SJCRH30 (cell line): ENCODE results near the gene CENPVL1. TPM values are rescaled to one million over a fixed set of nuclear protein-coding genes. Genes with fewer than 3 reads are reported as not detected.
A peak's percentile ranks its signal among the peaks of the same experiment; 100 is the strongest.
"Not testable (repeated sequence)": the region's sequence is repeated elsewhere in the genome, so short reads cannot be mapped to it uniquely, and the experiment has no call there.

ENCODE experiments used
- DNase-seq, 2 experiments: peaks; one replicate each; pipeline ENCODE4 v3.0.0-alpha.2; 2015 to 2020
- H3K27ac ChIP-seq: fragments of 250-450 bp; sonication (Bioruptor Pico); 2 replicates; pipeline ENCODE4 v1.5.1; 2020; ENCODE audit warnings: mild to moderate bottlenecking, moderate library complexity
- H3K27me3 ChIP-seq: fragments of 250-450 bp; sonication (Bioruptor Pico); 2 replicates; pipeline ENCODE4 v1.5.1; 2020; ENCODE audit warnings: mild to moderate bottlenecking, moderate library complexity
- H3K36me3 ChIP-seq: fragments of 250-450 bp; sonication (Bioruptor Pico); 2 replicates; pipeline ENCODE4 v1.5.1; 2020; ENCODE audit warnings: mild to moderate bottlenecking, moderate library complexity
- H3K4me1 ChIP-seq: fragments of 250-450 bp; sonication (Bioruptor Pico); 2 replicates; pipeline ENCODE4 v1.5.1; 2020; ENCODE audit warnings: mild to moderate bottlenecking, moderate library complexity
- H3K4me3 ChIP-seq: fragments of 250-450 bp; sonication (Bioruptor Pico); 2 replicates; pipeline ENCODE4 v1.5.1; 2020; ENCODE audit warnings: mild to moderate bottlenecking, moderate library complexity
- H3K9me3 ChIP-seq: fragments of 250-450 bp; sonication (Bioruptor Pico); replicated peaks from 2 replicates; pipeline ENCODE4 v1.5.1; 2020; ENCODE audit warnings: mild to moderate bottlenecking, moderate library complexity
- total RNA-seq: library from RNA; depleted of rRNA; stranded (reverse); fragments of >200 nt; shearing (Covaris generic); gene quantifications from 2 replicates; pipeline ENCODE4 v1.2.3, GENCODE V29; 2014; rRNA removed

Gene CENPVL1
- not detected in 2 replicates for total RNA-seq

DNA sequence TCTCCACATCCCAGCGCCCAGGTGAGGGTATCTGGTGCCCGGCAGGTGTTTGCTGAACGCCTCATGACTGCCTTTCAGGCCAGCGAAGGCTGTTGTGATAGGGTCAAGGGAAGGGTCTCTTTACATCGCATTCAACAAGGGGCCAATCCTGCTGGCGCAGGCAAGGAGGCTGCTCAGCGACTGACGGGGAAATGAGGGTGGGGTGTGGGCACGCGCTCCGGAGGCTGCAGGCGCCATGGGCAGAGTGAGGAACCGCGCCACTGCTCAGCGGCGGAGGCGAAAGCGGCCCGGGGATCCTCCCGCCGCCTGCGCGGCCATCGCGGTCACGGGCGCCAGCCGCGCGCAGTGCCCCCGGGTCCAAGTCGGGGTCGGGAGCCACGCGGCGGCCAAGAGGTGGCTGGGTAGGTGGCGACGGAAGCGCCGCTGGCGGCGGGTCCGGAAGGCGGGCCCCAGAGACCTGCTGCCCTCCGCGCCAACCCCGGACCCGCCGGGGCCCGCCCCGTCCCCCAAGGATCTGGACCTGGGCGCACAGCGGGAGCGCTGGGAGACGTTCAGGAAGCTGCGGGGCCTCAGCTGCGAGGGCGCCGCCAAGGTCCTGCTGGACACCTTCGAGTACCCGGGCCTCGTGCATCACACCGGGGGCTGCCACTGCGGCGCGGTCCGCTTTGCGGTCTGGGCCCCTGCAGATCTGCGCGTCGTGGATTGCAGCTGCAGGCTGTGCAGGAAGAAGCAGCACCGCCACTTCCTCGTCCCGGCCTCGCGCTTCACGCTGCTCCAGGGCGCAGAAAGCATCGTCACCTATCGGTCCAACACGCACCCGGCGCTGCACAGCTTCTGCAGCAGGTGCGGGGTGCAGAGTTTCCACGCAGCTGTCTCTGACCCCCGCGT lies at the start of gene CENPVL1:
Gene CENPVL1, plus strand, starts transcription at position 236 of the 888 bp plus-strand sequence. Its CDS starts 0 bp downstream, at position 236.
- H3K4me1 ChIP-seq, H3K9me3 ChIP-seq, DNase-seq, H3K4me3 ChIP-seq, H3K27me3 ChIP-seq, H3K36me3 ChIP-seq, H3K27ac ChIP-seq: not testable (repeated sequence)

DNA sequence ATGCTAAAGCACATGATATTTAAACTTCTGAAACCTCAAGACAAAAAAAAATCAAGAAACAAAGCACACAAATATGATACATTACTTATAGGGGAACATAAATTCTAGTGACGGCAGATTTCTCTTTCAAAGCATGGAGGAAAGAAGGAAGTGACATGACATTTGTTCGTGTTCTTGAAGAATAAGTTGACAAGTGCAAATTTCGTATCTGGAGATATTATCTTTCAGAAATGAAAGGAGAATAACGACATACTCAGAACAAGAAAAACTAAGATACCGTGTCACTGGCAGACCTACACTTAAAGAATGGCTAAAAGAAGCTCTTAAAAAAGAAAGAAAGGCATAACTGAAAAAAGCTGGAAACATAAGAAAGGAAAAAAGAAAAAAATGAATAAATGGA lies 44.3 kb upstream of the CENPVL1 start:
- no peak for DNase-seq
- no peaks in the 10 kb centered on the region for H3K4me1 ChIP-seq
- H3K9me3 ChIP-seq, result no peaks in the 10 kb centered on the region

DNA sequence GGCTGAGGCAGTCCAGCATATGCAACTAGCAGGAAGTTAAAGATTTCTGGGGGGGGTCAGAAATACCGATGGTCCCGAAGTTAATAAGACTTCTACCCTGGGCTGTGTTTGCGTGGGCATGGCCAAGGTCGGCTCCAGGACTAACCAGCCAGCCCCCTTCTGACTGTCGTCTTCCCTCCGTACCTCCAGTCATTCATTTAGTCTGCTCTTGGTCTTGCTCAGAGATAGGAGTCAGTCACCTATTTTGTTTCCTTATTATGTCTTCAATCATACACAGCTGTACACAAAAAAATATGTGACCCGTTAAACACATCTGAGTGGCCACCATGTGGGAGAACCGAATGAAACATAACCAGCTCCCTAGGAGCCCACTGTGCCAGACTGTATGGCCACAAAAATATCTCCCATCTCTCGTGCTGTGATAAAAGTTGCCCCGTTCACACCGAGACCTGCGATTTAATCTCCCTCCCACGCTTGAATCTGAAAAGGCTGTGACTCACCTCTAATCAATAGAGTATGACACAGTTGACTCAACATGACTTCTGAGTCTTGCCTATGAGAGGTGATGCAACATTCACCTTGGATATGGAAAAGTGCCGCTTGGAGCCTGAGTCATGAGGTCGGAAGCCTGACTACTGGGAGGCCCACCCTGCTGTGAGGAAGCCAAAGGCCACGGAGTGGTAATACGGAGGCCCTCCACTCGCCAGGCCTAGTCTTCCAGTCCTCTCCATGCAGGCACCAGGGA lies 30.5 kb upstream of the CENPVL1 start:
- H3K4me1 ChIP-seq, H3K27me3 ChIP-seq, H3K36me3 ChIP-seq, H3K4me3 ChIP-seq, DNase-seq, H3K27ac ChIP-seq, H3K9me3 ChIP-seq: not testable (repeated sequence)

More for the DNA sequence above, 44.3 kb upstream of the CENPVL1 start:
- Histone ChIP-seq H3K27ac (no peak overlapping the region), H3K27me3 (no peaks in the 10 kb centered on the region), H3K36me3 (no peaks in the 10 kb centered on the region), H3K4me3 (no peak overlapping the region)

DNA sequence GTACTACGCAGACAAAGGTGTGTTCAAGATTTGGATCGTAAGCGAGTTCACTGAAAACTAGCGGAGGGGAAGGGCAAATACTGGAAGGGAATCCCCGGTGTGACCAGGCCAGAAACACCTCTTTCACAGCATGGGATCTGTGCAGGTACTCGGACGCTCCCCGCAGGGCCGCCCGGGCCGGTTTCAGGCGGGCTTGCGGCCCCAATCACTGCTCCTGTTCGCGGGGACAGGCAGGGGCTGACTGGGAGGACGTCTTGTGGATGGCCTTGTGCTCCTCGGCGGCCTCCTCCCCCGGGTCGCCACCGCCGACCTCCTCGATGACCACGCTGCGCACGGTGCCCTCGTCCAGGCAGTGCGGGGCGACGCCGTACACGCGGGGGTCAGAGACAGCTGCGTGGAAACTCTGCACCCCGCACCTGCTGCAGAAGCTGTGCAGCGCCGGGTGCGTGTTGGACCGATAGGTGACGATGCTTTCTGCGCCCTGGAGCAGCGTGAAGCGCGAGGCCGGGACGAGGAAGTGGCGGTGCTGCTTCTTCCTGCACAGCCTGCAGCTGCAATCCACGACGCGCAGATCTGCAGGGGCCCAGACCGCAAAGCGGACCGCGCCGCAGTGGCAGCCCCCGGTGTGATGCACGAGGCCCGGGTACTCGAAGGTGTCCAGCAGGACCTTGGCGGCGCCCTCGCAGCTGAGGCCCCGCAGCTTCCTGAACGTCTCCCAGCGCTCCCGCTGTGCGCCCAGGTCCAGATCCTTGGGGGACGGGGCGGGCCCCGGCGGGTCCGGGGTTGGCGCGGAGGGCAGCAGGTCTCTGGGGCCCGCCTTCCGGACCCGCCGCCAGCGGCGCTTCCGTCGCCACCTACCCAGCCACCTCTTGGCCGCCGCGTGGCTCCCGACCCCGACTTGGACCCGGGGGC lies 28.2 kb upstream of the CENPVL1 start:
- not testable (repeated sequence) for DNase-seq, H3K4me1 ChIP-seq, H3K4me3 ChIP-seq, H3K9me3 ChIP-seq, H3K27ac ChIP-seq, H3K27me3 ChIP-seq, H3K36me3 ChIP-seq

DNA sequence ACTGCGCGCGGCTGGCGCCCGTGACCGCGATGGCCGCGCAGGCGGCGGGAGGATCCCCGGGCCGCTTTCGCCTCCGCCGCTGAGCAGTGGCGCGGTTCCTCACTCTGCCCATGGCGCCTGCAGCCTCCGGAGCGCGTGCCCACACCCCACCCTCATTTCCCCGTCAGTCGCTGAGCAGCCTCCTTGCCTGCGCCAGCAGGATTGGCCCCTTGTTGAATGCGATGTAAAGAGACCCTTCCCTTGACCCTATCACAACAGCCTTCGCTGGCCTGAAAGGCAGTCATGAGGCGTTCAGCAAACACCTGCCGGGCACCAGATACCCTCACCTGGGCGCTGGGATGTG lies 27.6 kb upstream of the CENPVL1 start, which contains the start of gene CENPVL2:
Gene CENPVL2, minus strand, starts transcription at position 112 of the 343 bp plus-strand sequence. Its CDS starts 0 bp downstream, at position 112.
- H3K27me3 ChIP-seq, H3K9me3 ChIP-seq, H3K4me1 ChIP-seq, H3K27ac ChIP-seq, H3K4me3 ChIP-seq, DNase-seq, H3K36me3 ChIP-seq: not testable (repeated sequence)

DNA sequence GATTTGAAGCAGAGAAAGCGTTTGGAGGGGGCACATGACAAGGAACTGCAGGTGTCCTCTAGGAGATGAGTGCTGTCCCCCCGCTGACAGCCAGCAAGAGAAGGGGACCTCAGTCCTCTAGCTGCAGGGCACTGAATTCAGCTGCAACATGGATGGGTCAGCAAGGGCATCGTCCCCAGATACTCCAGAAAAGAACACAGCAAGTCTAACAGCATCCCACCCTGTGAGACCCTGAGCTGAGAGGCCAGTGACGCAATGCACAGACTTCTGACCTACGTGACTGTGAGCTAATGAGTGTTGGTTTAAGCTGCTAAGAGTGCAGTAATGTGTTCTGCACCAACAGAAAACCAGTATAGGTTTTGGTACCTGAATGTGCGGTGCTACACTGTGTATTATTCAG lies 16.1 kb upstream of the CENPVL1 start:
- Histone ChIP-seq H3K27ac (no peak overlapping the region), H3K36me3 (no peaks in the 10 kb centered on the region), H3K27me3 (no peaks in the 10 kb centered on the region), H3K4me3 (no peak overlapping the region), H3K9me3 (no peaks in the 10 kb centered on the region), H3K4me1 (no peaks in the 10 kb centered on the region)
- no peak for DNase-seq

DNA sequence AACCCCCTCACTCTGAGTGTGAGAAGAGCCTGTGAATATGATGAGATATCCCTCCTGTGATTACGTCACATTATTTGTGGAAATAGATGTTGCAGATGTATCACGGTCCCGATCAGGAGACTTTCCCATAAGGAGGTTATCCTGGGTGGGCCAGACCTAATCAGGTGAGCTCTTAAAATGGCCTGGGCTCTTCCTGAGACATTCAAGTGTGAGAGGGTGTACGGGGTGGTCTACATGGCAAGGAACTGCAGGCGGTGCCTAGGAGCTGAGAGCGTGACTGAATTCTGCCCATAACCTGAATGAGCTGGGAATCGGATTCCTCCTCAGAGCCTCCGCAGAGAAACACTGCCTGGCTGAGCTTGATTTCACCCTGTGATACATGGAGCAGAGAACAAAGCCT lies 12.9 kb upstream of the CENPVL1 start:
- no peak overlapping the region for H3K4me3 ChIP-seq
- H3K9me3 ChIP-seq, result no peaks in the 10 kb centered on the region
- DNase-seq, result no peak
- no peaks in the 10 kb centered on the region for H3K4me1 ChIP-seq
- no peaks in the 10 kb centered on the region for H3K27me3 ChIP-seq
- H3K27ac ChIP-seq, result no peak overlapping the region
- no peaks in the 10 kb centered on the region for H3K36me3 ChIP-seq

DNA sequence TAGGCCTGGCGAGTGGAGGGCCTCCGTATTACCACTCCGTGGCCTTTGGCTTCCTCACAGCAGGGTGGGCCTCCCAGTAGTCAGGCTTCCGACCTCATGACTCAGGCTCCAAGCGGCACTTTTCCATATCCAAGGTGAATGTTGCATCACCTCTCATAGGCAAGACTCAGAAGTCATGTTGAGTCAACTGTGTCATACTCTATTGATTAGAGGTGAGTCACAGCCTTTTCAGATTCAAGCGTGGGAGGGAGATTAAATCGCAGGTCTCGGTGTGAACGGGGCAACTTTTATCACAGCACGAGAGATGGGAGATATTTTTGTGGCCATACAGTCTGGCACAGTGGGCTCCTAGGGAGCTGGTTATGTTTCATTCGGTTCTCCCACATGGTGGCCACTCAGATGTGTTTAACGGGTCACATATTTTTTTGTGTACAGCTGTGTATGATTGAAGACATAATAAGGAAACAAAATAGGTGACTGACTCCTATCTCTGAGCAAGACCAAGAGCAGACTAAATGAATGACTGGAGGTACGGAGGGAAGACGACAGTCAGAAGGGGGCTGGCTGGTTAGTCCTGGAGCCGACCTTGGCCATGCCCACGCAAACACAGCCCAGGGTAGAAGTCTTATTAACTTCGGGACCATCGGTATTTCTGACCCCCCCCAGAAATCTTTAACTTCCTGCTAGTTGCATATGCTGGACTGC lies 2.8 kb downstream of the CENPVL1 start:
- H3K9me3 ChIP-seq, H3K4me3 ChIP-seq, H3K27me3 ChIP-seq, H3K36me3 ChIP-seq, H3K4me1 ChIP-seq, H3K27ac ChIP-seq, DNase-seq: not testable (repeated sequence)

DNA sequence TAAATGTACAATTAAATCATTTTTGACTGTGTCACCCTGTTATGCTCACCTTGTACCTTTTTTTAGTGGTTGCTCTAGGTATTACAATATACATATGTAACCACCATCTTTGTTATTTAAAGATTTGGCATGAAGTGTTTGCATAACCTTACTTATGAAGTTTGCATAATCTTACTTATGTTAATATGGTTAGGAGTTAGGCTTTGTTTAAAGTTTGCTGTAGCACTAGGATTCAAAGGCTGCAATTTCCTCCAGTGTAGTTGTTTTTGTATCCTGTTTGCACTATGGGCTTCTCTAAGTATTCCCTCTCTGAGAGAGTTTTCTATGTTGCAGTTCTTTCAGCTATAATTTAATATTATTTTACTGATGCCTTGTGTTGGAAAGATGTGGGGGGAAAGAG lies 17.9 kb downstream of the CENPVL1 start:
- Histone ChIP-seq H3K4me1 (no peaks in the 10 kb centered on the region), H3K27me3 (no peaks in the 10 kb centered on the region), H3K27ac (no peak overlapping the region), H3K9me3 (no peaks in the 10 kb centered on the region), H3K36me3 (no peaks in the 10 kb centered on the region), H3K4me3 (no peak overlapping the region)
- DNase-seq, result no peak

DNA sequence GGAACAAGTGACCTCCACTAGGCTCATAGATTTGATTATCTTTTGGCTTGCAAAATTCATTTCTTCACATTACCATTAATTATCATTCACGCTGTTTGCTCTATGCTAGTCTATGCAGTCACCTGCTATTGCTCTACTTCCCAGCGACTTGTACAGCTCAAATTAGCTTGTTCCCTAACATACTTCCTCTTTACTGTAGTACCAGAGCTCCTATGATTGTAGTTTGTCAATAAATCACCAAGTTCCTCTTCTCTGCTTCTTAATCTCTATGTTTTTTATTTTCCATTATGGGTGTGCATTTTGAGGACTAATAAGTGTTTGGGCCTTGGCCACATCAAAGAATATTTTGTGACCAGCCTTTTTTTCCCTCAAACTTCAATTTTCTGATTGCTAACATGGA lies 26.8 kb downstream of the CENPVL1 start:
- H3K27ac ChIP-seq, result no peak overlapping the region
- no peak for DNase-seq
- H3K4me1 ChIP-seq, result no peaks in the 10 kb centered on the region
- H3K4me3 ChIP-seq, result no peak overlapping the region
- H3K27me3 ChIP-seq, result no peaks in the 10 kb centered on the region
- H3K9me3 ChIP-seq, result no peaks in the 10 kb centered on the region
- no peaks in the 10 kb centered on the region for H3K36me3 ChIP-seq

DNA sequence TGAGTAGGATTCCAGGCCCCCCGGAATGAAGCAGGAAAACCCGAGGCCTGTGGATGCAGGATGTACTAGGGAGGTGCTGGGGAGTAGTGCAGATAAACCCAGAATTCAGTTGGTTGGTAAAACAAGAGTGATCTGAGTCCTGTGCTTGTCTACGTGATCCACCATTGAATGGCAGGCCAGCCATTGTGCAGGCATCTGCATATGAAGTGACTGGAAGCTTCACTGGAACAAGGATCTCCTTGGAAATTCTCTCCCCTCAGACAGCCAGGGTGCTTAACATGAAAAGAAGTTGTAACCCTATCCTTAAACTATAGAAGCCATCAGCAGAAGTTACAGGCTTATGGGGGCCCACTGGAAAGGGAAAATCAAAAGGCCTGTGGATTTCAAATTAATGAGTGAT lies 32.3 kb downstream of the CENPVL1 start:
- DNase-seq, result peak; percentile 1 to 3
- Histone ChIP-seq H3K9me3 (no peaks in the 10 kb centered on the region), H3K27ac (peak overlapping the region; percentile 62), H3K4me3 (peak overlapping the region; percentile 83), H3K4me1 (no peaks in the 10 kb centered on the region), H3K27me3 (no peaks in the 10 kb centered on the region), H3K36me3 (no peaks in the 10 kb centered on the region)

DNA sequence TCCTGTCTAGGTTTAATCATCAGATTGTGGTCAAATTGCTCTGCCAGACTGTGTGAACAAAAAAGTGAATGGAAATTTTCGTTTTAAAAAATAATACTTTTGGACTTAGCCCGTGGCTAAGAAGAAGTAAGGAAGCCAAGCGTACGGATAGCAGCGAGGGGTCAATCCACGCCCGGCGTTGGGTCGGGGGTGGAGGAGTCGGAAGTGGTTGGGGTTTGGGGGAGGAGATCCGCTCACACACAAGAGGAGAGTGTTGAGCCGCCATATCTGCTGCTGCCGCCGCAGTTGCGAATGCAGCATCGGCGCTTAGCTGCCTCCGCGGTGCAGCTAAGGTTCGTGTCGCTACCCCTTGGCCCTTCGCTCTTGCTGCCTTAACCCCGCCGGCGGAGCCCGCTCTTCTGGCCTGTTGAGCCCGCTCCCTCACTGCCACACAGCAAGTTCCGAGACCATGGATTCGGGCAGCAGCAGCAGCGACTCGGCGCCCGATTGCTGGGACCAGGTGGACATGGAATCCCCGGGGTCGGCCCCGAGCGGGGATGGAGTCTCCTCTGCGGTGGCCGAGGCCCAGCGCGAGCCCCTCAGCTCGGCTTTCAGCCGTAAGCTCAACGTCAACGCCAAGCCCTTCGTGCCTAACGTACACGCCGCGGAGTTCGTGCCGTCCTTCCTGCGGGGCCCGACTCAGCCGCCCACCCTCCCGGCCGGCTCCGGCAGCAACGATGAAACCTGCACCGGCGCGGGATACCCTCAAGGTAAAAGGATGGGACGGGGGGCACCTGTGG lies 33.1 kb downstream of the CENPVL1 start, which contains the start of gene GSPT2:
Gene GSPT2, plus strand, starts transcription at position 264 of the 779 bp plus-strand sequence. Its CDS starts 185 bp downstream, at position 449.
- DNase-seq, result peak; percentile 66 to 74
- H3K4me3 ChIP-seq, result peak within 1 kb of the TSS; percentile 83
- H3K27ac ChIP-seq, result peak within 1 kb of the TSS; percentile 62
- no peaks in the 10 kb centered on the region for H3K36me3 ChIP-seq
- H3K27me3 ChIP-seq, result no peaks in the 10 kb centered on the region
- no peaks in the 10 kb centered on the region for H3K9me3 ChIP-seq
- H3K4me1 ChIP-seq, result no peaks in the 10 kb centered on the region

DNA sequence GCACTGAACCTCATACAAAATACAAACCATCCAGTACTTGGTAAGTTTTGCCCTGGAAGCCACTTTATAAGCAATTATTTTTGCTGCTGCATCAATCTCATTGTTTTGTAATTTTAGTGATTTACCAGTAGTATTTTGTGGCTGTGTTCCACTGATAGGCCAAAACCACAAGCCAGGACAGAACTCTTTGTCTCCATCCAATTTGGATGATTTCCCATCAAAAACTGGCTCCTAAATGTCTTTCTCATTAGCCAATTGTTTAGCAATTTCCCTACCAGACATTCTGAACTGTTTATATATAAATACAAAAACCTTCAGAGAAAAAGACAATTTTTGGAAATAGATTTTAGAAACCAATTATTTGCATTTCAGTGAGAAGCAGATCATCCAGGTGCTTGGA lies 37.4 kb downstream of the CENPVL1 start:
- no peak for DNase-seq
- no peaks in the 10 kb centered on the region for H3K9me3 ChIP-seq
- no peaks in the 10 kb centered on the region for H3K27me3 ChIP-seq
- H3K36me3 ChIP-seq, result no peaks in the 10 kb centered on the region
- no peak overlapping the region for H3K27ac ChIP-seq
- no peaks in the 10 kb centered on the region for H3K4me1 ChIP-seq
- H3K4me3 ChIP-seq, result no peak overlapping the region
